ENCODE measurements around the gene VOPP1. TPM values are rescaled to one million over a fixed set of nuclear protein-coding genes. Genes with fewer than 3 reads are reported as not detected.

Gene VOPP1
- total and polyA plus RNA-seq, 2 of the 13 experiments (the other 11 are each of a cell fraction or from before 2014, with no cell fraction given), result 21.8 to 55.3 TPM

- DNase-seq (ENCODE audit: low spot score) (no peak), ATAC-seq (no peak), FAIRE-seq (no peak)
- no peaks in the 10 kb centered on the region for H4K20me1 ChIP-seq (ENCODE audit: insufficient read depth, low read length)
- H3K27me3 ChIP-seq (ENCODE audit: control insufficient read depth in 1 of 2, insufficient read depth in 2 of 2, low read length in 2 of 2), result no peaks in the 10 kb centered on the region
- no TSS peak for BruUV-seq (replicated peaks)
- H3K27ac ChIP-seq (ENCODE audit: extremely low read length, insufficient read depth, low read length), result no peak overlapping the region
- no peak overlapping the region for H2AFZ ChIP-seq (ENCODE audit: low read length)
- CTCF ChIA-PET (ENCODE audit: low intra/inter-chr PET ratio, low total read pairs), result no interaction called here
- H3K4me2 ChIP-seq (ENCODE audit: low read depth, low read length), result no peak overlapping the region
- H3K36me3 ChIP-seq (replicated peaks in 1 of 2; ENCODE audit: control insufficient read depth in 1 of 2, insufficient read depth in 2 of 2, low read length in 2 of 2), result peaks cover 3 to 10% of the 10 kb centered on the region in 2 experiments; a peak in 3 of 5 replicates
- intact Hi-C loops (cut with micrococcal nuclease; ENCODE audit: unreplicated experiment) (no loop called here), in situ Hi-C loops (cut with HindIII; ENCODE audit: extremely low pct_ligation_motif_present, low pct_unique_long_range_greater_than_20kb) (no loop called here)
- no peak for TF ChIP-seq NCOR1 (IDR thresholded peaks at IDR 0.05; ENCODE audit: borderline replicate concordance, low read length)
- TF ChIP-seq POLR2AphosphoS5 (IDR thresholded peaks at IDR 0.05; ENCODE audit: low read depth, low read length), result no peak
- TF ChIP-seq DNMT1 (CRISPR knock-in tag; IDR thresholded peaks at IDR 0.05), result no peak
- no peak for TF ChIP-seq PATZ1 (CRISPR knock-in tag; IDR thresholded peaks at IDR 0.05)
- no peak for TF ChIP-seq NFE2 (CRISPR knock-in tag; IDR thresholded peaks at IDR 0.05)
- TF ChIP-seq ZNF354B (CRISPR knock-in tag; IDR thresholded peaks at IDR 0.05), result no peak
- no peak for TF ChIP-seq ZKSCAN1 (IDR thresholded peaks at IDR 0.05; ENCODE audit: low read length)
- TF ChIP-seq RBFOX2 (IDR thresholded peaks at IDR 0.05; ENCODE audit: low read depth, low read length), result no peak
- TF ChIP-seq ZBTB14 (CRISPR knock-in tag; IDR thresholded peaks at IDR 0.05), result no peak
- TF ChIP-seq PLRG1 (conservative IDR thresholded peaks at IDR 0.05), result no peak
- TF ChIP-seq HMGA1 (CRISPR knock-in tag; conservative IDR thresholded peaks at IDR 0.05), result no peak
- TF ChIP-seq JDP2 (CRISPR knock-in tag; IDR thresholded peaks at IDR 0.05; ENCODE audit: borderline replicate concordance), result no peak
- TF ChIP-seq ZNF703 (CRISPR knock-in tag; IDR thresholded peaks at IDR 0.05; ENCODE audit: borderline replicate concordance), result no peak
- TF ChIP-seq KLF15 (CRISPR knock-in tag; IDR thresholded peaks at IDR 0.05; ENCODE audit: borderline replicate concordance), result no peak
- TF ChIP-seq CBX5 (CRISPR knock-in tag; IDR thresholded peaks at IDR 0.05; ENCODE audit: borderline replicate concordance), result no peak
- no peak for TF ChIP-seq THAP11 (CRISPR knock-in tag; IDR thresholded peaks at IDR 0.05)
- TF ChIP-seq ZNF138 (CRISPR knock-in tag; IDR thresholded peaks at IDR 0.05; ENCODE audit: low read depth), result no peak
- no peak for TF ChIP-seq THAP8 (CRISPR knock-in tag; IDR thresholded peaks at IDR 0.05; ENCODE audit: borderline replicate concordance)
- 87% methylated on average over 2 of the region's 2 CpGs for WGBS (ENCODE audit: low lambda C conversion rate)
- no peak overlapping the region for H3K4me3 ChIP-seq (replicated peaks in 1 of 3; ENCODE audit: insufficient read depth in 1 of 3, low read depth in 2 of 3, low read length in 3 of 3)
- POLR2A ChIA-PET, result no interaction called here
- no peaks in the 10 kb centered on the region for H3K9me3 ChIP-seq (ENCODE audit: low read length)
- no peak overlapping the region for H3K9ac ChIP-seq (ENCODE audit: insufficient read depth, low read depth, low read length)
- H3K4me1 ChIP-seq (ENCODE audit: insufficient read depth, low read length), result peaks cover 13% of the 10 kb centered on the region
- no peaks in the 10 kb centered on the region for H3K79me2 ChIP-seq (ENCODE audit: insufficient read depth, low read length)
Observed at GRCh38 chr7:55470261-55470660, 102.0 kb downstream of the VOPP1 start.

Data from HepG2 (cell line).